T-helper 1 cell treated with Interleukin-12 subunit alpha and Interleukin-12 subunit beta and Interleukin-4 antibody, amounts not matched to agents 30 μg/mL and 1 μg/mL, for 36 hours (primary cell): ENCODE measurements around the gene SASH3.
"Not testable (repeated sequence)": the region's sequence is repeated elsewhere in the genome, so short reads cannot be mapped to it uniquely, and the experiment has no call there.

Experiments used
- H3K27ac Mint-ChIP-seq: one replicate; pipeline ENCODE4 v1.8.0; 2021; ENCODE audit warnings: mild to moderate bottlenecking, mixed read lengths
- H3K27me3 Mint-ChIP-seq: one replicate; pipeline ENCODE4 v1.8.0; 2021; ENCODE audit warnings: low read depth, mixed read lengths
- H3K36me3 Mint-ChIP-seq: one replicate; pipeline ENCODE4 v1.8.0; 2021; ENCODE audit warnings: low read depth, mixed read lengths
- H3K4me1 Mint-ChIP-seq: one replicate; pipeline ENCODE4 v1.8.0; 2021; ENCODE audit warnings: low read depth, mixed read lengths
- H3K4me3 Mint-ChIP-seq: one replicate; pipeline ENCODE4 v1.8.0; 2021; ENCODE audit warnings: mild to moderate bottlenecking, moderate library complexity, mixed read lengths
- H3K9me3 Mint-ChIP-seq: one replicate; pipeline ENCODE4 v1.8.0; 2021; ENCODE audit warnings: mixed read lengths

Gene SASH3

DNA sequence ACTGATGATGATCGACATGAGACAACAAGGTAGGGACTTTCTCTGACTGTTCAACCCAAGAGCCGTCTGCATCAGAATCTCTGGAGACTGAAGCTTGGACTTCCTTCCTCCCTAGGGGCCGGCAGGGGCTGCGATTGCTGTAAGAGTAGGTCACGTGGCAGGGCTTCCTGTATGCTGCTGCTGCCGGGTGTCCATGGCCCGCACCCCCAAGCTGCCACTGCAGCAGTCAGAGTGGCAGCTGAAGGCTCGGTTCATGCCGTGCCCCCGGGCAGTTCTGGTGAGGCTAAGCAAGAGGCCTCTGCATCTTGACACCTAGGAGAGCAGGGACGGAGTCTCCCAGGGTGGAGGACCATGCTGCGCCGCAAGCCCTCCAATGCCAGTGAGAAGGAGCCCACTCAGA is at the start of gene SASH3:
TSS of gene SASH3 (plus strand) at position 203 of the 400 bp plus-strand sequence. CDS start at position 352, 149 bp downstream.
- H3K27me3 Mint-ChIP-seq = no peaks in the 10 kb centered on the region
- peak within 1 kb of the TSS; percentile 93 for H3K27ac Mint-ChIP-seq
- peak within 1 kb of the TSS; percentile 93 for H3K4me3 Mint-ChIP-seq
- peaks cover 48% of the 10 kb centered on the region for H3K4me1 Mint-ChIP-seq
- no peaks in the 10 kb centered on the region for H3K9me3 Mint-ChIP-seq
- peaks cover 51% of the 10 kb centered on the region for H3K36me3 Mint-ChIP-seq

DNA sequence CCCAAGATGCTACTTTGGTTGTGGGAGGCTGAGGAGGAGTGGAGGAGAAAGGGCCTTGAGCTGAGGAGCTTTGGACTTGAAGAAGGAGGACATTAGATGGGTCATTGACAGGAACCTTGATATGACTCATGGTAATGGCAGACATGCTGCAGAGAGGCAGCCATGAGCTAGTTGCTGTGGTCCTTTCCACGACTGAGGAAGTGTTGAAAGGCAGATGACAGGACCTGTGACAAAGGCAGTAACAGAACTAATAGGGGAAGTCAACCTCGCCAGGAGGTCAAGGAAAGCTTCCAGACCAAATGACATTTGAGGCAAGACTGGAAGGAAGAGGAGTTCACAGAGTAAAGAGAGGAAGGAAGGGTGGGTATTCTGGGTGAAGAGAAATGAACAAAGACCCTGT is 48.5 kb upstream of the SASH3 start:
- Mint-ChIP-seq H3K4me3 (no peak overlapping the region), H3K4me1 (peaks cover 21% of the 10 kb centered on the region), H3K36me3 (peaks cover 4% of the 10 kb centered on the region), H3K9me3 (peaks cover 3% of the 10 kb centered on the region), H3K27ac (peak overlapping the region; percentile 46), H3K27me3 (no peaks in the 10 kb centered on the region)

- H3K4me1 Mint-ChIP-seq = peaks cover 22% of the 10 kb centered on the region
- H3K27ac Mint-ChIP-seq = no peak overlapping the region
- H3K9me3 Mint-ChIP-seq = peaks cover 3% of the 10 kb centered on the region
- H3K27me3 Mint-ChIP-seq = no peaks in the 10 kb centered on the region
- peaks cover 4% of the 10 kb centered on the region for H3K36me3 Mint-ChIP-seq
- no peak overlapping the region for H3K4me3 Mint-ChIP-seq
Measured at GRCh38 chrX:129732857-129733256, 46.9 kb upstream of the SASH3 start.

DNA sequence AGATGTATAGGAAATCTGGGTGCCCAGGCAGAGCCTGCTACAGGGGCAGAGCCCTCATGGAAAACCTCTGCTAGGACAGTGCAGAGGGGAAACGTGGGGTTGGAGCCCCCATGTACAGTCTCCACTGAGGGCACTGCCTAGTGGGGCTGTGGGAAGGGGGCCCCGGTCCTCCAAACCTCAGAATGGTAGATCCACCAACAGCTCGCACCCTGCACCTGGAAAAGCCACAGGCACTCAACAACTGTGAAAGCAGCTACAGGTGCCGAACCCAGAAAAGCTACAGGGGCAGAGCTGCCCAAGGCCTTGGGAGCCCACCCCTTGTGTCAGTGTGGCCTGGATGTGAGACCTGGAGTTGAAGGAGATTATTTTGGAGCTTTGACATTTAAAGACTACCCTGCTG is 46.4 kb upstream of the SASH3 start:
- no peak overlapping the region for H3K4me3 Mint-ChIP-seq
- H3K36me3 Mint-ChIP-seq = peaks cover 4% of the 10 kb centered on the region
- H3K27ac Mint-ChIP-seq = no peak overlapping the region
- H3K27me3 Mint-ChIP-seq = no peaks in the 10 kb centered on the region
- H3K9me3 Mint-ChIP-seq = peaks cover 3% of the 10 kb centered on the region
- peaks cover 27% of the 10 kb centered on the region for H3K4me1 Mint-ChIP-seq

GRCh38 chrX:129736491-129736890 is 43.3 kb upstream of the SASH3 start:
- peak overlapping the region; percentile 21 for H3K27ac Mint-ChIP-seq

DNA sequence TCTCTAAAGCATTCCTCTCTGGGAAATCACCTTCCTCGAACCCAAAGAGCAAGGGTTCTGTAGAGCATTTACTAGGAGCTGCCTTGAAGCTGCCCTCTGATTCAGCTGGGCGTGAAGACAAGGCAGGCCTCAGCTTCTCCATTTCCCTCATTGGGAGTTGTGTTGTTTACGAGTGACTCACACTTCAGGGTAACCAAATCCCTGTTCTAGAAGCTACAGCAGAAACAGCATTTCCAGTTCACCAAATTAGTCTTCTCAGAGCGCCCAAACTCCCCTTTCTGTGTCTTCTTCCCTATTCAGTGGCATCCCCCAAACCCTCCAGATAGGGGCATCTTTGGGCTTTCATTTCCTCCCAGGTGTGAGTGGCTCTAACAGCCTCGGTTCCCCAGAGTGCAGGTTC is 41.8 kb upstream of the SASH3 start:
- no peak overlapping the region for H3K27ac Mint-ChIP-seq
- peaks cover 20% of the 10 kb centered on the region for H3K4me1 Mint-ChIP-seq
- H3K36me3 Mint-ChIP-seq = no peaks in the 10 kb centered on the region
- H3K9me3 Mint-ChIP-seq = no peaks in the 10 kb centered on the region
- H3K4me3 Mint-ChIP-seq = no peak overlapping the region
- no peaks in the 10 kb centered on the region for H3K27me3 Mint-ChIP-seq

More at GRCh38 chrX:129736491-129736890, 43.3 kb upstream of the SASH3 start:
- no peaks in the 10 kb centered on the region for H3K9me3 Mint-ChIP-seq
- no peak overlapping the region for H3K4me3 Mint-ChIP-seq
- H3K4me1 Mint-ChIP-seq = peaks cover 17% of the 10 kb centered on the region
- no peaks in the 10 kb centered on the region for H3K27me3 Mint-ChIP-seq
- peaks cover under 1% of the 10 kb centered on the region for H3K36me3 Mint-ChIP-seq

GRCh38 chrX:129738466-129739308 is 41.1 kb upstream of the SASH3 start, which contains the start of gene XPNPEP2:
TSS of gene XPNPEP2 (plus strand) at chrX:129738979. CDS start at chrX:129739214, 235 bp downstream.
- Mint-ChIP-seq H3K4me1 (peaks cover 23% of the 10 kb centered on the region), H3K27me3 (no peaks in the 10 kb centered on the region), H3K9me3 (no peaks in the 10 kb centered on the region), H3K36me3 (no peaks in the 10 kb centered on the region), H3K4me3 (no peak within 1 kb of the TSS), H3K27ac (no peak within 1 kb of the TSS)

DNA sequence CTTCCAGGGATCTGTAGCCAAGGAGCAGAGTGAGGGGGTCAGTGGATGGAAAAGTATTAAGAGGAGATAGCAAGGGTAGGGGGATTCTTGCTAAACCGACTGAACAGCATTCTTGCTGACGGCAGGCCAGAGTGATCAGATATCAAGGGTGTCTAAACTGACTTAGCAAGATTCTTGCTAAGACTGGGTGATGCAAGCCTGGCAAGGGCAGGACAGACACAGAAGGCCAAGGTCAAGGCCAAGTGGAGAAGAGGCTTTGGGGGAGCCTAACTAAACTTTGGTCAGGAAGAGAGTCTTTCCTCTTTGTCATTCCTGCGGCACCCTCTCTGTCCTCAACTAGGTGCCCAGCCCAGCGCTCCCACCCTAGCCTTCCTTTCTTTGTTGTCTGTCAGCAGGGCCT is 40.2 kb upstream of the SASH3 start:
- Mint-ChIP-seq H3K4me1 (peaks cover 31% of the 10 kb centered on the region), H3K27ac (no peak overlapping the region), H3K4me3 (no peak overlapping the region), H3K9me3 (no peaks in the 10 kb centered on the region), H3K27me3 (no peaks in the 10 kb centered on the region), H3K36me3 (no peaks in the 10 kb centered on the region)

- Mint-ChIP-seq H3K36me3 (no peaks in the 10 kb centered on the region), H3K27me3 (no peaks in the 10 kb centered on the region), H3K9me3 (no peaks in the 10 kb centered on the region), H3K4me3 (peak overlapping the region; percentile 41), H3K4me1 (peaks cover 38% of the 10 kb centered on the region), H3K27ac (peak overlapping the region; percentile 74)
Measured at GRCh38 chrX:129741880-129742758, 37.6 kb upstream of the SASH3 start.

- H3K36me3 Mint-ChIP-seq, H3K9me3 Mint-ChIP-seq, H3K27me3 Mint-ChIP-seq: not testable (repeated sequence)
- peak overlapping the region; percentile 4 for H3K4me3 Mint-ChIP-seq
- peak overlapping the region; percentile 74 for H3K27ac Mint-ChIP-seq
- peaks cover 38% of the 10 kb centered on the region for H3K4me1 Mint-ChIP-seq
Measured at GRCh38 chrX:129742759-129743152, 37.0 kb upstream of the SASH3 start.

- Mint-ChIP-seq H3K27ac (peak overlapping the region; percentile 88), H3K27me3 (no peaks in the 10 kb centered on the region), H3K4me1 (peaks cover 32% of the 10 kb centered on the region), H3K9me3 (no peaks in the 10 kb centered on the region), H3K4me3 (peak overlapping the region; percentile 44), H3K36me3 (no peaks in the 10 kb centered on the region)
Measured at GRCh38 chrX:129743821-129744220, 35.9 kb upstream of the SASH3 start.

DNA sequence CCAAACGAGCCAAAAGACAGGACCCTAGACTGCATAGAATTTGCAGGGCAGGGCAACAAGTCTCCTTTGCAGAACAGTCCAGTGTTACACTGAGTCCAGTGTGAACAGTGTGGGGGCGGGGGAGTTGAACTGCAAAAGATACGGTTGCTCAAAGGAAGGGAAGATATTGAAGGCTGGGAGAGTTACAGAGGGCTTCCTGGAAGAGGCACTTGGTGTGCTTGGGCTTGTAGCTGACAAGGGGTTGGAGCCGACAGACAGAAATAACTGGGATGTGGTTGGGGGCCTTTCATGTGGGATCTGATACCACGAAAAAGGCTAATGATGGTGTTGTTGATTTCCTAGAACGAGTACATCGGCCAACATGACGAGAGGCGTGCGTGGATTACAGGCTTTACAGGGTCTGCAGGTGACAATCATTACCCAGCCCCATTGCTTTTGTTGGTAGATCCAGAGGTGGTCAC is 34.9 kb upstream of the SASH3 start:
- H3K27ac Mint-ChIP-seq = peak overlapping the region; percentile 72

DNA sequence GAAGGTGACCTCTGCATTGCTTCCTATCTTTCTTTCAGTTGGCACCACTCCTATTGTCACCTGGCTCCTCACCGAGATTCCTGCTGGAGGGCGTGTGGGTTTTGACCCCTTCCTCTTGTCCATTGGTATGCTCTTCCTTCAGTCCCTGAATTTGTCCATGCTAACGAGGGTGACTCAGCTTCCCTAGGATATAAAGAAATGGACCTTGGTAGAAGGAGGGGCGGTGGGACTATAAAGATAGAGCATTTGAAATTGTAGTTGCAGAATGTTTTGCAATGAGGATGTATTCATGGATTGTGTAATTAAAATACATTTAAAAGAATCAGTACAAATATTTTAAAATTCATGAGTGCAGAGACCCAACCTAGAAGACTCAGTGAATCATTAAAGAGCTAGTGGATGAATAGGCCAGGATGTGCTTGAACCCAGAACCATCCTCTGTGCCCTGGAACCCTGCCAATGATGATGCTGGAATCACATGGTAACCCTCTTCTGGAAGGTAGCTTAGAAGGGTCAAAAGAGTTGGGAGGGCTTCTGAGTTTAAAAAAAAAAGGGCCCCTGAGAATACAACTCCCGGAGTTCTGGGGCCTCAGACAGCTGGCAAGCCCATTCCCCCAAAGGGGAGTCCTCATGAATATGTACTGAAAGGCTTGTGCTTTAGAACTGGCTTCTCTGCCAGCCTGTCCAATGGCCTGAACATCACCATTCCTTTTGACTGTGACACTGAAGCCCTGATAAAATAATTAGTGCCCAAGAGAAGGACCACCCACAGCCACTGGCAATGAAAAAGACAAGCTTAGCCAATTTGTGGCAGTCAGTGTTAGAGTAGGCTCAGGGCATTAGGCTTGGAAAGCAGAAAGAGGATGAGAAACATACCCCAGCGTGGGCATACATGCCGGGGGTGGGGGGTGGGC is 32.9 kb upstream of the SASH3 start:
- Mint-ChIP-seq H3K36me3 (no peaks in the 10 kb centered on the region), H3K9me3 (no peaks in the 10 kb centered on the region), H3K27me3 (no peaks in the 10 kb centered on the region), H3K27ac (no peak overlapping the region), H3K4me1 (peaks cover 32% of the 10 kb centered on the region), H3K4me3 (no peak overlapping the region)

More for the DNA sequence above, 34.9 kb upstream of the SASH3 start:
- no peaks in the 10 kb centered on the region for H3K27me3 Mint-ChIP-seq
- peak overlapping the region; percentile 48 for H3K4me3 Mint-ChIP-seq
- peaks cover 32% of the 10 kb centered on the region for H3K4me1 Mint-ChIP-seq
- no peaks in the 10 kb centered on the region for H3K9me3 Mint-ChIP-seq
- no peaks in the 10 kb centered on the region for H3K36me3 Mint-ChIP-seq

- Mint-ChIP-seq H3K27ac (no peak overlapping the region), H3K4me1 (peaks cover 32% of the 10 kb centered on the region), H3K36me3 (no peaks in the 10 kb centered on the region), H3K9me3 (no peaks in the 10 kb centered on the region), H3K4me3 (no peak overlapping the region), H3K27me3 (no peaks in the 10 kb centered on the region)
Measured at GRCh38 chrX:129747533-129747932, 32.2 kb upstream of the SASH3 start.
